Smooth muscle cell (in vitro differentiated cells): Measurements from ENCODE around the gene KATNAL2. TPM values are rescaled to one million over a fixed set of nuclear protein-coding genes. Genes with fewer than 3 reads are reported as not detected.

ENCODE experiments used
- DNase-seq: peaks from one replicate; lab custom pipeline; 2025; ENCODE audit not compliant: unreplicated experiment; lab: John Stamatoyannopoulos, UW
- H2AFZ ChIP-seq: fragments of 200-600 bp; sonication (generic); 2 replicates; pipeline ENCODE4 v1.6.0; 2016; ENCODE audit warnings: antibody characterized with exemption, low read depth, mild to moderate bottlenecking
- H3F3A ChIP-seq: fragments of 200-600 bp; sonication (generic); 2 replicates; pipeline ENCODE4 v1.6.0; 2017; ENCODE audit warnings: antibody characterized with exemption, low read depth
- H3K27ac ChIP-seq: fragments of 200-600 bp; sonication (generic); 2 replicates; pipeline ENCODE4 v1.5.1; 2016; ENCODE audit warnings: low read depth, mild to moderate bottlenecking
- H3K27me3 ChIP-seq: fragments of 200-600 bp; sonication (generic); 2 replicates; pipeline ENCODE4 v1.6.1; 2016; ENCODE audit warnings: low read depth, mild to moderate bottlenecking
- H3K36me3 ChIP-seq: fragments of 200-600 bp; sonication (generic); 2 replicates; pipeline ENCODE4 v1.5.1; 2016; ENCODE audit warnings: low read depth
- H3K4me1 ChIP-seq: fragments of 200-600 bp; sonication (generic); 2 replicates; pipeline ENCODE4 v1.5.1; 2016; ENCODE audit warnings: low read depth
- H3K4me2 ChIP-seq: fragments of 200-600 bp; sonication (generic); 2 replicates; pipeline ENCODE4 v1.6.0; 2016; ENCODE audit warnings: mild to moderate bottlenecking
- H3K4me3 ChIP-seq: fragments of 200-600 bp; sonication (generic); 2 replicates; pipeline ENCODE4 v1.5.1; 2016; ENCODE audit warnings: mild to moderate bottlenecking
- H3K79me2 ChIP-seq: fragments of 200-600 bp; sonication (generic); 2 replicates; pipeline ENCODE4 v1.6.0; 2016; ENCODE audit warnings: low read depth, mild to moderate bottlenecking
- H3K9ac ChIP-seq: fragments of 200-600 bp; sonication (generic); 2 replicates; pipeline ENCODE4 v1.6.0; 2016; ENCODE audit warnings: low read depth
- H3K9me3 ChIP-seq: fragments of 200-600 bp; sonication (generic); replicated peaks from 2 replicates; pipeline ENCODE4 v1.5.1; 2016; ENCODE audit warnings: low read depth
- H4K20me1 ChIP-seq: fragments of 200-600 bp; sonication (generic); 2 replicates; pipeline ENCODE4 v1.6.0; 2016; ENCODE audit warnings: low read depth
- WGBS: methylation state at CpG from one replicate; pipeline ENCODE4 v1.1.7; 2016; ENCODE audit warnings: low lambda C conversion rate; 5-methylcytosine and 5-hydroxymethylcytosine counted together
- polyA plus RNA-seq: library from polyadenylated mRNA; unstranded; fragments of >200 nt; fragmentation: Nextera tagmentation; extraction: Ambion mirVana; gene quantifications from 2 replicates; pipeline ENCODE4 v1.2.1, GENCODE V29; 2016
- total RNA-seq: library from RNA; depleted of rRNA; stranded (reverse); fragments of >200 nt; gene quantifications from 2 replicates; pipeline ENCODE4 v1.2.3, GENCODE V29; 2014
- TF ChIP-seq, protein P1 (sequence below): fragments of 200-600 bp; sonication (generic); IDR thresholded peaks from 2 replicates; pipeline ENCODE4 v1.5.1; 2017; ENCODE audit warnings: borderline replicate concordance, mild to moderate bottlenecking, antibody characterized with exemption; ENCODE audit not compliant: insufficient read depth, poor library complexity, severe bottlenecking

The KATNAL2 gene
- total and polyA plus RNA-seq, 2 experiments from 2014 or later: 0.31 to 2.1 TPM

DNA sequence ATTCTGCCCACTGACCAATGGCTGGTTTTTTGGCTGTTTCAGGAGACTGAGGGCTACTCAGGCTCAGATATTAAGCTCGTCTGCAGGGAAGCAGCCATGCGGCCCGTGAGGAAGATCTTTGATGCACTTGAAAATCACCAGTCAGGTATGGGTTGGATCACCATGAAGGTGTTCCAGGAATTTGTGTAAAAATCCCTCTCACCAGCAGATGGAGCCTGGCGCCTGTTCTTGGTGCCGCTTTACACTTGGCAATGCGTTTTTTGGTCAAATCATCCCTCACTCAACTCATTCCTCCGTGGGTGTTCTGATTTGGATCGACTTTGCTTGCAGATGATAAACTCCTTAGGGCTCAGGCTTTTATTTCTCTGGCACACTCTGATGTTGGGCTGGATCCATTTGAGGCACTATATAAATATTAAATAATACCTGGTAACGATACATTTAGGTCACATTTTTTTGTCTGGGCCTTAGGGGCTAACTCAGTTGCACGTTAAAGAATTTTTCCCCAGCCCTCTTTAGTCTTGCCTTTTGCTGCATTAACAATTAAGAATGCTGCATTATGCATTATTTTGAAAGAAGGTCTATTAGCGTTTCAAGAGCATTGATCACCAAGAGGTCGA is 182.9 kb downstream of the KATNAL2 start:
- Histone ChIP-seq H2AFZ (no peak overlapping the region), H3K4me2 (no peak overlapping the region), H3K9me3 (no peaks in the 10 kb centered on the region), H3K4me3 (no peak overlapping the region), H3K36me3 (no peaks in the 10 kb centered on the region), H3K79me2 (no peaks in the 10 kb centered on the region), H3K4me1 (no peaks in the 10 kb centered on the region), H3K27me3 (no peaks in the 10 kb centered on the region), H4K20me1 (no peaks in the 10 kb centered on the region), H3K27ac (no peak overlapping the region), H3K9ac (no peak overlapping the region), H3F3A (no peaks in the 10 kb centered on the region)
- WGBS: 36% methylated on average over 12 of the region's 12 CpGs
- no peak for DNase-seq
- TF ChIP-seq, protein P1, sequence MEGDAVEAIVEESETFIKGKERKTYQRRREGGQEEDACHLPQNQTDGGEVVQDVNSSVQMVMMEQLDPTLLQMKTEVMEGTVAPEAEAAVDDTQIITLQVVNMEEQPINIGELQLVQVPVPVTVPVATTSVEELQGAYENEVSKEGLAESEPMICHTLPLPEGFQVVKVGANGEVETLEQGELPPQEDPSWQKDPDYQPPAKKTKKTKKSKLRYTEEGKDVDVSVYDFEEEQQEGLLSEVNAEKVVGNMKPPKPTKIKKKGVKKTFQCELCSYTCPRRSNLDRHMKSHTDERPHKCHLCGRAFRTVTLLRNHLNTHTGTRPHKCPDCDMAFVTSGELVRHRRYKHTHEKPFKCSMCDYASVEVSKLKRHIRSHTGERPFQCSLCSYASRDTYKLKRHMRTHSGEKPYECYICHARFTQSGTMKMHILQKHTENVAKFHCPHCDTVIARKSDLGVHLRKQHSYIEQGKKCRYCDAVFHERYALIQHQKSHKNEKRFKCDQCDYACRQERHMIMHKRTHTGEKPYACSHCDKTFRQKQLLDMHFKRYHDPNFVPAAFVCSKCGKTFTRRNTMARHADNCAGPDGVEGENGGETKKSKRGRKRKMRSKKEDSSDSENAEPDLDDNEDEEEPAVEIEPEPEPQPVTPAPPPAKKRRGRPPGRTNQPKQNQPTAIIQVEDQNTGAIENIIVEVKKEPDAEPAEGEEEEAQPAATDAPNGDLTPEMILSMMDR: peak; percentile 76

DNA sequence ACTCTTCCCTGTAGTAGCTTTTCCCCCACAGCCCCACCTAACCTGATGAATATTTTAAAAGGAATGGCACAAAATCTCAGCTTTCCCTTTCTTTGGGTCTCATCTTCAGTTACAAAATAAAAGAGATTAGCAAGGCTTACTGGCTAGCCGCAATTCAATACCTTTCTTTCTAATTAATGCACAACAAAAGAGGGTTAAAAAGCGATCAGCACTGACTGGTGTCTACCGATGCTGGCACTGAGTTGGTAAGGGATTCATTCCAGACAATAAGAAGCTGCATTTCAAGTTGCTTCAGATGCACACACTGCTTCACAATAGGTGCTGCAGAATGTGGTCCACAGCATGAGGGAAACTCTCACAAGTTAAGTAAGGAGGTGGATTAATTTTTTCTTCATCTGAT is 191.0 kb downstream of the KATNAL2 start:
- Histone ChIP-seq H3K79me2 (no peaks in the 10 kb centered on the region), H3K9me3 (no peaks in the 10 kb centered on the region), H4K20me1 (no peaks in the 10 kb centered on the region), H2AFZ (no peak overlapping the region), H3K9ac (no peak overlapping the region), H3K4me3 (no peak overlapping the region), H3K4me1 (peaks cover 48% of the 10 kb centered on the region), H3K36me3 (peaks cover 8% of the 10 kb centered on the region), H3K27ac (no peak overlapping the region), H3K4me2 (no peak overlapping the region), H3F3A (no peaks in the 10 kb centered on the region), H3K27me3 (no peaks in the 10 kb centered on the region)
- 91% methylated on average over 3 of the region's 3 CpGs for WGBS
- no peak for DNase-seq
- TF ChIP-seq, protein P1: no peak

DNA sequence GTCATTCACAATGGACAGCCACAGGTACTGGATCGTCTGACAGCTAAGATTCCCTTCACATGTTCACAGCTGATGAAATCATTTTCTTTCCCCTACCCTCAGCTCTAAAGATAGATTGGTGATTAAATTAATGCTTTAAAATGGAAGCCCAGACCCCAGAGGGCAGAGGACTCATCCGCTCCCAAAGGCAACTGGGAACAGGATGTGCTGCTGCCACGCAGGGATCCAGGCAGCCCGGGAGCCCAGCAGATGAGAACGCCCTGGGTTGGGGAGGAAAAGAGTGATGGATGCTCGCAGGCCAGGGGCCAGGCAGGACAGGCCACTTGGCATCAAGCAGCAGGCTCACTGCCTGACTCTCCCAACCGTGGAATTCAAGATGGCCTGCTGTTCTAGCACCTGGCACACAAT is 191.6 kb downstream of the KATNAL2 start:
- no peak overlapping the region for H3K9ac ChIP-seq
- no peak overlapping the region for H2AFZ ChIP-seq
- no peaks in the 10 kb centered on the region for H4K20me1 ChIP-seq
- H3K36me3 ChIP-seq: peaks cover 8% of the 10 kb centered on the region
- H3K4me1 ChIP-seq: peaks cover 54% of the 10 kb centered on the region
- no peak for DNase-seq
- H3K4me3 ChIP-seq: no peak overlapping the region
- TF ChIP-seq, protein P1: no peak
- no peak overlapping the region for H3K4me2 ChIP-seq
- H3K27me3 ChIP-seq: no peaks in the 10 kb centered on the region
- H3K9me3 ChIP-seq: no peaks in the 10 kb centered on the region
- no peaks in the 10 kb centered on the region for H3F3A ChIP-seq
- no peaks in the 10 kb centered on the region for H3K79me2 ChIP-seq
- 93% methylated on average over 7 of the region's 7 CpGs for WGBS
- no peak overlapping the region for H3K27ac ChIP-seq

DNA sequence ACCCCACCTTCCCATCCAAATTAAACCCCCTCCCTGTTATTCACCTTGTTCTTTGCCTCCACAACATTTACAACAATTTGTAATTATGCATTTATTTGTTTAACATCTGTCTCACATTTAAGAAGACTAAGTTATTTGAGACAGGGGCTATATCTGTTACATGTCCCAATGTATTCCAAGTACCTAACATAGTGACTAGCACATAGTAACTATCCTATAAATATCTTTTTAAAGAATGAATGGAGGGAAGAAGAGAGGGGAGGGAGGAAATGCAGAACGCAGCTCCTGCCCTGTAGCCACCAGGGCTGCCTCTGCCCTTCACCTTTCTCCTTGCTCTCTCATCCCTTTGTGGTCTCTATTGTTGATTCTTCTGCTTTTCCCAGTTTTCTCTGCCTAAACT is 192.3 kb downstream of the KATNAL2 start:
- H3K36me3 ChIP-seq: peaks cover 8% of the 10 kb centered on the region
- H3K4me2 ChIP-seq: no peak overlapping the region
- 94% methylated on average over 1 of the region's 1 CpG for WGBS
- H3K9ac ChIP-seq: no peak overlapping the region
- H3K27me3 ChIP-seq: no peaks in the 10 kb centered on the region
- H2AFZ ChIP-seq: no peak overlapping the region
- H3K9me3 ChIP-seq: no peaks in the 10 kb centered on the region
- DNase-seq: no peak
- no peaks in the 10 kb centered on the region for H4K20me1 ChIP-seq
- peaks cover 61% of the 10 kb centered on the region for H3K4me1 ChIP-seq
- H3K79me2 ChIP-seq: no peaks in the 10 kb centered on the region
- no peak overlapping the region for H3K4me3 ChIP-seq
- H3F3A ChIP-seq: no peaks in the 10 kb centered on the region
- TF ChIP-seq, protein P1: no peak
- H3K27ac ChIP-seq: no peak overlapping the region
